B cell (primary cell): ENCODE measurements around the gene BCL2.

ENCODE experiments used
- CTCF ChIP-seq: fragments of 200-600 bp; IDR thresholded peaks from one replicate; pipeline ENCODE4 v1.8.0; 2022; ENCODE audit warnings: antibody characterized with exemption, mild to moderate bottlenecking
- EZH2 ChIP-seq: IDR thresholded peaks from 2 replicates; pipeline ENCODE4 v1.6.1; 2012; ENCODE audit warnings: borderline replicate concordance, low read depth, mild to moderate bottlenecking, moderate library complexity, low read length; ENCODE audit not compliant: insufficient read depth, poor library complexity, severe bottlenecking

GRCh38 chr18:63158676-63159291 is 160.8 kb downstream of the BCL2 start:
- no peak for TF ChIP-seq CTCF
- TF ChIP-seq EZH2: no peak
